Activated effector memory CD4-positive, alpha-beta T cell treated with anti-CD3 and anti-CD28 coated beads, Interleukin-2, amount 50 U/mL, for 16 hours (primary cell): Measurements from ENCODE around the gene PRKAR1A.
"Not testable (repeated sequence)": the region's sequence is repeated elsewhere in the genome, so short reads cannot be mapped to it uniquely, and the experiment has no call there.

ENCODE experiments used
- DNase-seq: peaks from one replicate; pipeline ENCODE4 v3.0.0-alpha.2; 2020

PRKAR1A gene

DNA sequence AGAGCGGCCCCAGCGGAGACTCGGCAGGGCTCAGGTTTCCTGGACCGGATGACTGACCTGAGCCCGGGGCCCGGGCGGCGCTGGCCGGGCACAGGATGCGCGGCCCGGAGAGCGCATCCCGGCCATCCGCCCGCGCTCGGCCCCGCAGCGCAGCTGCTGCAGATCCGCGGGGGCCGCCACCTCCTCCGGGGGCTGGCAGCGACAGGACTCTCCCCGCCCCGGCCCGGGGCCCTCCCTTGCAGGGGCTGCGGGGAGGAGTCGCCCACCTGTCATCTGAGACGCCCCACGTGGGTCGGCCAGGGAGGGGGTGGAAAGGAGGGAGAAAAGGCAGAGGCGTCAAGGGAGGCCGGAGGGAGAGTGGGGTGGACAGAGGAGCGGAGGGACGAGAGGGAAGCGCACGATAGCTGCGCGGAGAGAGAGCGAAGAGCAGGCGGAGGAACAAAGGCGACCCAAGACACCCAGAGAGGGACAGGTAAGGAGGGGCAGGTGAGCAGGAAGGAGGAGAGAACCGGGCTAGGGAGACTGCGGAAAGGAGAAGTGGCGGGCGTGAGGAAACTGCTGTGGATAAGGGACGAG is 471 bp upstream of the PRKAR1A start:
- DNase-seq: peak; percentile 90

DNA sequence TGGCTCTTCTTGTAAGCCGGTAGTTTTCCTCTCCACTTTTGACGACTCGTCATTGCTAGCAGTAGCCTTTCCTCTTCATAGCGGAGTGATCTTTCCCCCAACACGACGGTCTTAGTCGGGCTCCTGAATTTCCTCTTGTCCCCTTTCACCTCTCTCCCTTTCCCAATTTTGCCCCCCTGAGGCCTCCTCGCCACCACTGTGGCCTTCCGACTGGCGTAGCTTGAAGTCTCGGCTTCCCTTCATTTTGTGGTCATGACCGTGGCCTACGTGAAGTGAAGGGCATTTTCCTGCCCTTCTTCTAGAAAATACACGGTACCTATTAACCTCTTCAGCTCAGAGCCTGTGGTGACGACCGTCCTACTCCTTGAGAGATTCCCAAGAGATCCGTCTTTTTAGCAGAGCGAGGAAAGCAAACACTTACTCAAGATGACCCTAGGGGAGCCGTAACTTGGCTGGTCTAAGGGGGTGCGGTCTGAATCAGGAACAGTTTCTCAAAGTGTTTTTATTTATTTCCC is 787 bp downstream of the PRKAR1A start:
- no peak for DNase-seq

DNA sequence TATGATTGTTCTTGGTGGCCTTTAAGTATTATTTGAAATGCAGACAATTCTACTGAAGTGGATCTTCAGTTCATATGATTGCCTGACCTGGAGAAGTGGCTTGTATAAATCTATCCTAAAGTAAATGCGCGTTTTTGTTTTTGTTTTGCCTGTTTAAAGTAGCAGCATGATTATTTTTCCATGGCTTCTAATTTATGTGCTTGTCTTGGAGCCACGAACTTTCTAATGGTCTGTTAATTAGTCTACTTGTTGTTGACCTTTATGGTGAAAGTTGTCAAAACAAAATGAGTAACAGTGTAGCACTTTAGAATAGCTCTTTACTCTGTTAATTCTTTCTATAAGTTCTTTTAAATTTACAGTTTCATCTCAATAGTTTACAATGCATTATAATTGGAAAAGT is 1.7 kb downstream of the PRKAR1A start:
- DNase-seq: no peak

DNA sequence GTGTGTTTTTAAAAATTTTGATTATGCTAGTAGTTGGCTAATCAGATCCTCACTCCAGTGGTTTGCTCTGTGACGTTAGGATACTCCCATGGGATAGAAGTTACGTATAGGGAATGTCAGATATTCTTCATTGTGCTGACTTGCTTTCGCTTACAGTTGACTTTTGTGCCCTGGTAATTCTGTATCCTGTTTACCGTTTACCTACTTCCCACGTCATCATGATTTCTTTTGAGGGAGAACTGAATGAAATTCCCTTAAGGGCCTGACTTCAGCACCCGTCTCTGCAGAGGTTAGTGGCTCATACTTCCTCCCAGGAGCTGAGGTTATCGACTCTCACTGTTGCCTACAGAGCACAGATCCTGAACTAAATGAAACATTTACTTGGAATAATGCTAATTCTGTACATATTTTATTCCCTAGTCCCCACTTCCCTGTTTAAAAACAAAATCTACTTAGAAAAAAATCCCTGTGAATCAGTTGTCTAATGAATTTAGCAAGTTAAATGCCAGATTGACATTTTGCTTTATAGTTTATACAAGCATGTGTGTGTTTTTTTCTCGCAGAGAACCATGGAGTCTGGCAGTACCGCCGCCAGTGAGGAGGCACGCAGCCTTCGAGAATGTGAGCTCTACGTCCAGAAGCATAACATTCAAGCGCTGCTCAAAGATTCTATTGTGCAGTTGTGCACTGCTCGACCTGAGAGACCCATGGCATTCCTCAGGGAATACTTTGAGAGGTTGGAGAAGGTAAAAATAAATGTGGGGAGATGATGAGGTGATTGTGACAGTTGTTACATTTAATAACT is 2.8 kb downstream of the PRKAR1A start:
- no peak for DNase-seq

DNA sequence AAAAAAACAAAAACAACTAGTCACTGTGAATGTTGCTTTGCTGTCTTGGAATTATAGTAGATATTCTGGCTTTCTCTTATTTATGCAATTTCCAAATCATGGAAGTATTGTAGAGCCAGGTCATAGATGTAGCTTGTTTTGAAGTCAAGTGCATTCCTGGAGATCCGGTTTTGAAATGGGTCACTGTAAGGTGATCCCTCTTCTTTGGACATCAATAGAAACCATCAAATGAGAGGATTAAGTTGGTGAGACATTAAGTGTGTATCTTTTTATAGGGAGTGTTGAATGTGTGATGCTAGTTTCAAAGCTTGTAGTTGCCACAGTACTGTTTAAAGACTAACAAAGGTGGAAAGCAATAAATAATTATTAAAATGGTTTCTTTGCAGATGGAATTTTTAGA is 4.5 kb downstream of the PRKAR1A start:
- no peak for DNase-seq

DNA sequence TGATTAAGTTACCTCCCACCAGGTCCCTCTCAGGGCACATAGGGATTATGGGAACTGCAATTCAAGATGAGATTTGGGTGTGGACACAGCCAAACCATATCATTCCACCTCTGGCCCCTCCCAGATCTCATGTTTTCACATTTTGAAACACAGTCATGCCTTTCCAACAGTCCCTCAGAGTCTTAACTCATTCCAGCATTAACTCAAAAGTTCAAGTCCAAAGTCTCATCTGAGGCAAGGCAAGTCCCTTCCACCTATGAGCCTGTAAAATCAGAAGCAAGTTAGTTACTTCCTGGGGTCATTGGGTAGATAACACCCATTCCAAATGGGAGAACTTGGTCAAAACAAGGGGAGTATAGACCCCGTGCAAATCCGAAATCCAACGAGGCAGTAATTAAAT is 5.4 kb downstream of the PRKAR1A start:
- not testable (repeated sequence) for DNase-seq

DNA sequence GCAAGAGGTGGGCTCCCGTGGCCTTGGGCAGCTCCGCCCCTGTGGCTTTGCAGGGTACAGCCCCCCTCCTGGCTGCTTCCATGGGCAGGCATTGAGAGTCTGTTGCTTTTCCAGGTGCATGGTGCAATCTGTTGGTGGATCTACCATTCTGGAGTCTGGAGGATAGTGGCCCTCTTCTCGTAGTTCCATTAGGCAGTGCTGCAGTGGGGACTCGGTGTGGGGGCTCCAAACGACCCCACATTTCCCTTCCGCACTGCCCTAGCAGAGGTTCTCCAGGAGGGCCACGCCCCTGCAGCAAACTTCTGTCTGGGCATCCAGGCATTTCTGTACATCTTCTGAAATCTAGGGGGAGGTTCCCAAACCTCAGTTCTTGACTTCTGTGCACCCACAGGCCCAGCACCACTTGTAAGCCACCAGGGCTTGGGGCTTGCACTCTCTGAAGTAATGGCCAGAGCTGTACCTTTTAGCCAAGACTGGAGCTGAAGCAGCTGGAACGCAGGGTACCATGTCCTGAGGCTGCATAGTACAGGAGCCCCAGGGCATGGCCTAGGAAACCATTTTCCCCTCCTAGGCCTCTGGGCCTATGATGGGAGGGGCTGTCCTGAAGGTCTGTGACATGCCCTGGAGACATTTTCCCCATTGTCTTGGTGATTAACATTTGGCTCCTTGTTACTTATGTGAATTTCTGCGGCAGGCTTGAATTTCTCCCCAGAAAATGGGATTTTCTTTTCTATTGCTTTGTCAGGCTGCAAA is 6.0 kb downstream of the PRKAR1A start:
- no peak for DNase-seq

DNA sequence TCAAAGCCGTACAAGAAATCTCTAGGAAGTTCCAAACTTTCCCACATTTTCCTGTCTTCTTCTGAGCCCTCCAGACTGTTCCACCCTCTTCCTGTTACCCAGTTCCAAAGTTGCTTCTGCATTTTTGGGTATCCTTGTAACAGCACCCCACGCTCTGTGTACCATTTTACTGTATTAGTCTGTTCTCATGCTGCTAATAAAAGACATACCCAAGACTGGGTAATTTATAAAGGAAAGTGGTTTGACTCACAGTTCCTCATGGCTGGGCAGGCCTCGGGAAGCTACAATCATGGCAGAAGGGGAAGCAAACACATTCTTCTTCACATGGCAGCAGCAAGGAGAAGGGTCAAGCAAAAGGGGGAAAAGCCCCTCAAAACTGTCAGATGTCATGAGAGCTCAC is 6.8 kb downstream of the PRKAR1A start:
- not testable (repeated sequence) for DNase-seq

DNA sequence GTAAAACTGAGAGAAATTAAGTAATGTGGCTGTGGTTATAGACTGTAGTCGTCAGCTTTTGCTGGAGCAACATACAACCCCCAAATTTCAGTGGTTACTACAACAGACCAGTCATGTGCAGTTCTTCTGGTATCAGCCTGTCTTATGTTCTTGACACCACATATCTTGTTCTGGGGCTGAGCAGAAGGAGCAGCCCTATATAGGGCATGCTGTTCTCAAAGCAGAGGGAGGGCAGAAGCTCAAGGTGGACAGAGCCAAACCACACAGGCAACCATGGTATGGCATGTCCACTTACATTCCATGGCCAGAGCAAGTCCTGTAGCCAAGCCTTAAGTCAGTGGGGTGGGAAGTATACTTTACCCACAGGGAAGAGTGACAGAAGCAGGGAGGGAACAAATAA is 7.7 kb downstream of the PRKAR1A start:
- DNase-seq: no peak

DNA sequence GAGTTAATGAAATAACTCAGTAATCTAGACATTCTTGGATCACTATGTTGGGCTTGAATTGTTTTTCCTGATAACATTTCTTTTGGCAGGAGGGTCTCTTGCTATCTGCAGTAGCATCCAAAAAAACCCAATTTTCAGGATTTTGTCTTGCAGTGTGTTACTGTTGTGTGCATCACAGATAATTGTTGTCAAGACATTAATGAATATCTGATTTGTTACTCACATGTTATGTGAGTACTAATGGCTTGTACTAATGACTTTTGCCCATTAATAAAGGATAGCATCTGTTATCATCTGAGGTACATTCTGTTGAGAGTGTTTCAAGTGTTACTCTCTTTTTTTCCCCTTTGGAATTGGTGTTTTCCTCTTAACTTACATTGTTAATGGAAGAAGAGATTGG is 10.0 kb downstream of the PRKAR1A start:
- no peak for DNase-seq

DNA sequence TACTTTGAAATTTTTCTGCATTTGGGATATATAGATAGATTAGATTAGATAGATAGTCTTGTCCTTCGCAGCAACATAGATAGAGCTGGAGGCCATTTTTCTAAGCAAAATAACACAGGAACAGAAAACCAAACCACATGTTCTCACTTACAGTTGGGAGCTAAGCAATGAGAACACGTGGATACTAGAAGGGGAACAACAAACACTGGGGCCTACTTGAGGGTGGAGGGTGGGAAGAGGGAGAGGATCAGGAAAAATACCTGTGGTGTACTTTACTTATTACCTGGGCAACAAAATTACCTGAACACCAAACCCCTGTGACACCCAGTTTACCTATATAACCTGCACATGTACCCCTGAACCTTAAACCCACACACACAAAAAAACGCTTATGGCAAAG is 14.3 kb downstream of the PRKAR1A start:
- no peak for DNase-seq

DNA sequence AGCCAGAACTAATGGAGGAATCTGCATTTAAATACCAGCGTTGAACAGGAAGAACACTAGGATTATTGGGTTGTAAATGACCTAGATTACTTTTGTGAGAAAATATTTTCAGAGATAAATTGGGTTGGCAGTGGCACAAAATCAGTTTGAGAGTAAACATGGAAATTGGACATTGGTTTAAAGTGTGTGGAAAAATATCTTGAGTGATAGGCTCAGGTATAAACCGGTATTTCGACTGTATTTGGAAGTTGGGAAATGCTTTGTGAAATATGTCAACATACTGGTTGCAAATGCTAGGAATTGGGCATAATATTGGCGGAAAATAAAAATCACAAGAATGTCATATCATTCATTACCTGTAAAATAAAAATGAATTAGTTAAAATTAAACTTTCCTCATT is 15.1 kb downstream of the PRKAR1A start:
- no peak for DNase-seq

DNA sequence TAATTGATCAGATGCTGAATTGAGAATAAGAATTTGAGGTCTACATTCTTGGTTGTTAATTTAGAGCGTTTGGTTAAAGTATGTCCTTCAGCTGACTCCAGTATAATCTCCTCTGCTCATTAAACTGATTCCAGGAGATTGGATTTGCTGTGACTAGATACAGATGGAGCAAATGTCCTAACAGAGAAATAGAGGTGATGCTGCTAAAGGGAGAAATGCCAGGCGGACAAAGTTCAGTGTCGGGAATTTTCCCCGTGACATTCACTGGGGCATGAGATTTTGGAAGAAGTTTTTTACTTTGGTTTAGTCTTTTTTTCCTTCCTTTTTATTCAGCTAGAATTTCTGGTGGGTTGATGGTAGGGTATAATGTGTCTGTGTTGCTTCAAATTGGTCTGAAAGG is 19.0 kb downstream of the PRKAR1A start:
- DNase-seq: no peak

DNA sequence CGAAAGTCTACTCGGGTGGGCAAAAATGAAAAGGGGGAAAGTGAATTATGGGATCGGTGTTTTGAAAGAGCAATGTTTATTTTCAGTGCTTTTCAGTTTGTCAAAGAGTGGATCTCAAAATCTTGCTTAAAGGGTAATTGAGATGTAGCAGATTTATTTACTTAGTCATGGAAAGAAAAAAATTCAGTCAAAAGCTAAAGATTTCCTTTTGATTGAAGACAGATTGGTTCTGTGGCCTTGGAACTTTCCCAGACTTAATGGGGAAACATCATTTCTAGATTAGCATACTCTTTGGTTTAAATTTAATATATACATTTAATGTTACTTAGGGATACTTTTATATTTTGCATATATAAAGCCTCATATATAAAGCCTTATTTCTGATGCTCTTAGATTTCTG is 20.6 kb downstream of the PRKAR1A start:
- DNase-seq: no peak

DNA sequence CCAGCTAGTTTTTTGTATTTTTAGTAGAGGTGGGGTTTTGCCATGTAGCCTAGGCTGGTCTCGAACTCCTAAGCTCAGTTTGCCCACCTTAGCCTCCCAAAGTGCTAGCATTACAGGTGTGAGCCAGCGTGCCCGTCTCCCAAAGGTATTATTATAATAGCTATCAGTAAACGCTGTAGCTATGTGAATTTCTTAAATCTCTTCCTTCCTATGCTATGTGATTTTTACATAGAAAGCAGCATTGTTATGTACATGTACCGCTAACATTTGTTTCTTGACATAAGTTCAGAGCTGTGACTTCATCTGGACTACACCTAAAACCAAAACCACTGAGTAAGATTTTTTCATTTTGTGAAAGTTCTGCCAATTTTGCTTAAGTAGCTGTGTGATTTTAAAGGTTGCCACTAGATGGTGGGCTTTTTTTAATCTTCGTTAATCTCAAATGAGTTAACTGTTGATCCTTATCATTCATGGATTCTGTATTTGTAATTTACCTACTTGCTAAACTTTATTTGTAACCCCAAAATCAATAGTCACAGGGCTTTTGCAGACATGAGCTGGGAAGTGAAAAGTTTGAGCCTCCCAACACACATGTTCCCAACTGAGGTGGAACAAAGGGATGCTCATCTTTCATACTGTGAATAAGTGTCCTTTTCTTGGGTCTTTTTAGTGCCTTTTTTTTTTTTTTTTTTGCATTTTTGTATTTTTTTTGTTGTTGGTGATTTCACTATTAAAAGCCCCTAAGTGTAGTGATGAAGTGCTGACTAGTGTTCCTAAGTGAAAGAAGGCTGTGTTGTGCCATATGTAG is 21.9 kb downstream of the PRKAR1A start:
- DNase-seq: no peak

DNA sequence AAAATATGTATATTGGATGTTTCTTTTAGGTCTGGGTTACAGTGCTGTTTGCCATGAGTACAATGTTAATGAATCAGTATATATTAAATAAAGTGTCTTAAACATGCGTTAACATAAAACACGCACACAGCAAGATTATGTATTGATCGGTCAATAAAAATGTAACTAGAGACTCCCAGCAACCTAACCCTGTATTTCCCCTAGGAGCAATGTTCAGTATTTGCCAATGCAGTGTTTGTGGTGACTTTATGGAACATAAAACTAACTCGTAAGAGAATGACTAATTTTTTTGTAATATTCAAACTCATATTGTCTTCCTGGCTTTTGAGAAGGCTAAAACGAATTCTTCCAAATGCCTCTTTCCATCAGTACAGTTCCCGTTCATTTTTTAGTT is 22.5 kb downstream of the PRKAR1A start:
- DNase-seq: no peak

DNA sequence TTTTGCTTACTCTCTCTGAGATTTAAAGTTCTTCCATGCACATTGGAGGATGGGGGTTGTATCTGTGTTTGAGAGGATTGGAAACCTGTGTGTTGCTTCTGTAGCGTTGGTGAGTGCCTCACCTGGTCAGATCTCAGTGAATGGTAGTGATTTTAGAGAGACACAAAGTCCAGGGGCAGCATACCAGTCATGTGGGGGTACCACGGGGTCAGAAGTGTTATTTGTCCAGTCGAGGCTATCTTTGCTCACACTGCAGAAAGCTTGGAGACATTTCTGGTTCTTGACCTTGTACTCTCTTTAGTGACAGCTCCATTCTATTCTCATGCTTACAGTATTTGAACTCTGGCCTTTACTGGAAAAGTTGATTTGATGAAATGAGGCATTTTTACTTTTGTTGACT is 23.7 kb downstream of the PRKAR1A start:
- no peak for DNase-seq

DNA sequence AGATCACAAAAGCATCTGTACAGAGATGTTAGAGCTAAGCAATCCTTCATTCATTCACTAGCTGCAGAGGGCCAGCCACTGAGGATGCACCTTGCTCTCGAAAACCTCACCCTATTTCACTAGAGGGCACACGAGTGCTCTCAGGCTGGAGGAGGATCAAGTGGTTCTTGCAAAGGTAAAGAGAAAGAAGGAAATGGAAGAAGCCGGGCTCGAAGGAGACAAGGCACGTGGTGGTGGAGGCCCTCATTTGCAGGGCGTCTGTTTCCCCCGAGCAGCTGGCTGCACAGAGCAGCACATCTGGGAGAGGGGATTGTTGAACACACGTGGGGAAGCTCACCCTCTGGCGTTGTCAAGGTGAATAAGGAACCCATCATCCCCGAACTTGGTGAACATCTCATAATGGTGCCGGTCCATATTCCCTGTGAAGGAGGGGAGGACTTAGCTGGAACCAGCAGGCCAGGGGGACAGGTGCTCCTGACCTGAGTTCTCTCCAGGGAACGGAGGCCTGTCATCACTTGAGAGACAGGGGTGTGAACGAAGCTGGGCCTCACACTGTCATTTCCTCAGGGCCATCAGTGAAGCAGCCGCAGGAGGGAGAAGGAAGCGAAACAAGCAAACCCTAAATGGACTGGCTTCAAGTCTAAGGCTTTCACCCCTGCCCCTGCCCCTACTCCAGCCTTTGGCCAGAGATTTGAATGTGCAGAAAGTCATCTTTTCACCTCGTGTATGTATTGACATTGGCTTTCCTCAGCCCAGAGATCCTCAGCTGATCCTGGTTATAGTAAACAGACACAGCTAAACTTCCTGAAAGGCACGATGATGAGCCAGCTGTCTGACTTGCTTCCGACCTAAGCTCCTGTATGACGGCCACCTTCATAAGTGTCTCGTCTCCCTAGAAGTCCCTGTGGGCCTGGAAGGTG is 27.6 kb downstream of the PRKAR1A start:
- DNase-seq: no peak

DNA sequence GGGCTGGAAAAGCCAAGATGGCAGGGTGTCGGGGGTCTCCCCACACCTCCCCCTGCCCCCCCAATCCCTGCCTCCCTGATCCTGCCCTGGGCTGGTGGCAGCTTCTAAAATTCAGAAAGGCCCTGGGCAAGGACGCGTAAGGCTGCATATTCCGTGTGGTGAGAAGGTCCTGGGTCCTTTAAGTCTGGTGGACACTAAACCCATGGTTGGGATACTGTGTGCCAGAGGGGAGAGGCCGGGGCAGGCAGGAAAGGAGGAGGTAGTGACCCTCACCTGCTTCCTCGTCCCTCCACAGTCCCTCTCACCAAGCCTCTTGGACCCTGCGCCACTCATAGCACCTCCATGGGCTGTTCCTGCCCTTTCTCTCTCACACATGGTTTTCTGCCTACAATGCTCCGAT is 28.8 kb downstream of the PRKAR1A start:
- no peak for DNase-seq

DNA sequence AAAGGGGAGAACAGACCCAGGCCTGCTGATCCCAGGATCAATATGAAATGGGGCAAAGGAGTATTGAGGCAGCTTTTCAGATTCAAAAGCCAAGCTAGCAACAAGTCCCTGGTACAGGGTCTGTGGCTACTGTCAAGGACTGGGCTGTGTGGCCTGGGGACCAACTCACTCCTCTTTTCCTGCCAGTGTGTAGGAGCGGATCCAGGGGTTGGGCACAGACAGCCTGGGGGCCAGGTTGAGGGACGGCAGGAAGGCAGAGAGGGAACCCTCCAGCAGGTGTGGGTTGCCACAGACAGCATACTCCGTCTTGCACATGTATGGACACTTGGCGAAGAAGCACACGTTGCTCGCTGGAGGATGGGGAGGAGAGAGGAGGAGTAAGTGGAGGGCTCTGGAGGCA is 29.6 kb downstream of the PRKAR1A start:
- no peak for DNase-seq

DNA sequence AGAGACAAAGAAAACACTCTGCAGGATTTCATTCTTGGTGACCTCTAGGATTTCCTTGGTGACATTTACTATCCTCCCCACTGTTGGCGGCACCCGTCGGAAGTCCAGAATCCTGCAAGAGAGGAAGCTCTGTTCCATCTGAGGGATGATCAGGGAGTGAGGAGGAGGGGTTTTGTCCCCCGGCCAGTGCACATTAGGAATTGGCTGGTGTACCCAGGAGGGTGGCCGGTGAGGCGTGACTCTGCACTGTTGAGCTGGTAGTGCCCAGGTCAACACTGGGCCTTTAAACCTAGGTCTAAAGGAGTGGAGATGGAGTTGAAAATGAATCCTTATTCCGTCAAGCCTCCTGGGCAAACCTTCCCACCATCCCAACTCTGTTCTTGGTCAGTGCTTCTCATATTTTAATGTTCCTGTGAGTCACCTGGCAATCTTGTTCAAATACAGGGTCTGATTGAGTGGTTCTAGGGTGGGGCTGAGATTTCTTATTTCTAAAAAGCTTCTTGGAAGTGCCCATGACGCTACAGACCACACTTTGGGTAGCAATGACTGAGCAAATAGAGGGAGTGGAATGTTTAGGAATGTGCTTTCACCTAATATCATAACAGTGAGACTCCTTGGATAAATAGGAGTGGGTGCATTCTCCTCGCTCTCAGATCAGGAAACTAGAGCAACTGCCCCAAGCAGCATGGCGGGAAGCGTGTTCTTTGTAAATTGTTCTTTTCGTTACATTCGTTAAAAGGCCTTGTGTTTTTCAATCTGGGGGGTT is 30.7 kb downstream of the PRKAR1A start:
- DNase-seq: no peak
